Caki2 (cell line): ENCODE measurements around the gene MPDU1. TPM values are rescaled to one million over a fixed set of nuclear protein-coding genes. Genes with fewer than 3 reads are reported as not detected.

Source experiments
- DNase-seq: peaks from one replicate; pipeline ENCODE4 v3.0.0-alpha.2; 2015; ENCODE audit warnings: low read depth
- in situ Hi-C: cut with HindIII; loops from 2 replicates; pipeline ENCODE4 v1.10.0; 2016; ENCODE audit warnings: low sequenced_read_pairs, low pct_unique_long_range_greater_than_20kb, mixed read lengths
- total RNA-seq: library from RNA; depleted of rRNA; stranded (reverse); fragments of >200 nt; shearing (Covaris generic); gene quantifications from 2 replicates; pipeline ENCODE4 v1.2.3, GENCODE V29; 2014; ENCODE audit warnings: low replicate concordance; rRNA removed

The MPDU1 gene
- total RNA-seq, result 96.4 and 130 TPM in 2 replicates

DNA sequence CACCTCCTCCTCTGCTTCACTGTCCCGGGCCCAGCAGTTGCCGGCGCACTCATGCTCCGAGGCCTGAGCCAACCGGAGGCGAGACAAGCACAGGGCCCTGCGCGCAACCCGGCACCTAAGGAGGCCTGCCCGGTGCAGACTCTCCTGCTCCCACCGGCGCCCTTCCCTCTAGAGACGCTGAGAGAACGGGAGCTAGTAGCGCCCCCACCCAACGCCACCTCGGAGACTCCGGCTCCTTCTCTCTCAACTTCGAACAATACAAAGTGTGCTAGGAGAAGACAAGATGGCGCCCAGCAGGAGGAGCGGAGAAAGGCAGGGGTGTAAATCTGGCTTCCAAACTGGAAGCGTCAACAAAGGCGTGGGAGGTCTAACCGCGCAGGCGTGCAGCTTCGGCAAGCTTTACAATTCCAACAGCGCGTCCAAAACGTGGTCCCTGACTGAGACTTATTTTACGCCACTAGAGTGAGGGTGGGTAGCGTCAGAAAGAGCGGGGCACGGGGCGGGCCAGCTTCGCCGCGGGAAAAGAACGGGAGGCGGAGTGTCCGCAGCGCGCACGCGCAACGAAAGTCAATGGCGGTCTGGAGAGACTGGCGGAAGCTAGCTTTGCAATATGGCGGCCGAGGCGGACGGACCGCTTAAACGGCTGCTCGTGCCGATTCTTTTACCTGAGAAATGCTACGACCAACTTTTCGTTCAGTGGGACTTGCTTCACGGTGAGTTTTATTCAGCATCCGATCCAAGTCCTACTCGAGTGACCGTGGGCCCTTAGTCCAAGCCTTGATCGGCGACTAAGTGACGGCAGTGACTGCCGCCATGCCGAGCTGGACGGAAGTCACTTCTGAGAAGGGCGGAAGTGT is at the start of gene MPDU1:
Gene MPDU1, plus strand, starts transcription at position 600 of the 857 bp plus-strand sequence. Its CDS starts 11 bp downstream, at position 611.
- DNase-seq, result peak; percentile 94
- in situ Hi-C loops, result no loop called here

DNA sequence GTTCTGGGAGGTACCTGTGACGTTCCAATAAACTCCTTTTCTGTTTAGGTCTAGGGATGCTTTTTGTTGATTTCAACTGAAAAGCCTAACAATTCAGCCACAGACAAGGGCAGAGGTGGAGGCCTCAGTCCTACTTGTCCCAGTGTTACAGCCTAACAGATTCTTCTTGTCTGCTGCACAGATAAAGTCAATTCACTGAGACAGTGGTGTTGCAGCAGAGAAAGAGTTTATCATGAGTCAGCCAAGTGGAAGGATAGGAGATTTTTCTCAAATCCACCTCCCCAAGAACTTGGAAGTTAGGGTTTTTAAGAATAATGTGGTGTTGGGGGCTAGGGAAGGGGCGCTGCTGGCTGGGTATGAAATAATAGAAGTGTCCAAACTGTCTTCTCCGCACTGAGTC is 45.6 kb upstream of the MPDU1 start:
- in situ Hi-C loops, result no loop called here
- no peak for DNase-seq

DNA sequence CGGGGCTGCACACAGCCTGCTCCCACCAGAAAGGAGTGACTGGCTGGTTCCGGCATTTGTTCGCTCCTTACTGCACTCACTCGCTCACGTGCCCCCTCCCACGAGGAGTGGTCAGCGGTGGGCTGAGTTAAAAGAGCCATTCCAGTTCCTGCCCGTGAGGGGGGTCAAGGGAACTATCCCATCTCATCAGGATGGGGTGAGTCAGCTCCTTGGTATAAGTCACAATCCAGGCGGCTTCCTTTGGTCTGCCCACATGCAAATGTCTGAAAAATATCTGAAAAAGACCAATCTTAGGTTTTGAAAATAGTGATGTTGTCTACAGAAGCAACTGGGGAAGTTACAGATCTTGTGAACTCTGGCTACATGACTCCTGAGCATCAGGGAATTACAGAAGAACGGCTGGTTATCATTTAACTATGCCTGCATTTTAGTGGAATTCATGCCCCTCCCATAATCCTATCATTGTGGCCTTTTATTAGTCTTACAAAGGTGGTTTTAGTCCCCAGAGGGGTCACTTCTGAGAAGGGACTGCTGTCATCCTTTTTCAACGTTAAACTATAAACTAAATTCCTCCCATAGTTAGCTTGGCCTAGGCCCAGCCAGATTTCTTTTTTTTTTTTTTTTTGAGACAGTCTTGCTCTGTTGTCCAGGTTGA is 44.6 kb upstream of the MPDU1 start:
- no peak for DNase-seq
- in situ Hi-C loops, result no loop called here

DNA sequence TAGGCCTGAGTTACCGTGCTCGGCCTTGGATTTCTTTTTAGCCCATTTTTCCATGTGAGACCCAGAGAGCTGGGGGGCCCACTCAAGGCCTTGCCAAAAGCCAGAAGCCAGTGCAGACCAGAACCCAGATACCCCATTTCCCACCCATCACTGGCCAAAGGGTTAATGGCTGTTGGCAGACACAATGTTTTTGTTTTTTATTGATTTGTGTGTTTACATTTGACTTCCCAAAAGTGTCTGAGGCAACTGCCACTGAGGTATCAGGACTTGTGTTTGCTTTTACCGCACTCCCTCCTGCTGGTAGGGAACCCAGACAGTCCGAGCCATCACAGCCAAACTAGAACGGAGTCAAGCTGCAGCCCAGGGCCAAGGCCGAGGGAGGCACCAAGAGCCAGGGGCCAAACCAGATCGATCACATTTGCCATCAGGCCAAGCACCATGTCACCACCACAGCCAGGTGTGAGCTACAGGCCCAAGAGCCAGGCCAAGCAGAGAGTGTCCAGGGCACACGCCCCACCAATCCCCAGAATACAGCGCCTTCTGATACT is 42.5 kb upstream of the MPDU1 start:
- no peak for DNase-seq

DNA sequence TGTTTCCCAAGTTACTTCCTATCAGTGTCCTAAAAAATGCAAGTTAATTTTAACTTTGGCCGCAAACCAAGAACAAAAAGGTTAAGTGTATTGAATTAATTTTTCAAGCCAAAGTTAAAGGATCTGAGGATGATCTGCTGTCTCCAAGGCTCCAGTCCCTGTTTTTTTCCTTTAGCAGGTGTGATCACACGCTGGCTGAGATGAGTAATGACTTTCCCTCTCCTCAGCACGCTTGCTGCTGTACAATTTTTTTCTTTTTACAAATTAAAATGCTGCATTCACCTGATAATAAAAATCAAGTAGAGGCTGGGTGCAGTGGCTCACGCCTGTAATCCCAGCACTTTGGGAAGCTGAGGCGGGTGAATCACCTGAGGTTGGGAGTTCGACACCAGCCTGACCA is 38.7 kb upstream of the MPDU1 start:
- in situ Hi-C loops, result no loop called here
- no peak for DNase-seq

More for the DNA sequence above, 42.5 kb upstream of the MPDU1 start:
- in situ Hi-C loops, result no loop called here

DNA sequence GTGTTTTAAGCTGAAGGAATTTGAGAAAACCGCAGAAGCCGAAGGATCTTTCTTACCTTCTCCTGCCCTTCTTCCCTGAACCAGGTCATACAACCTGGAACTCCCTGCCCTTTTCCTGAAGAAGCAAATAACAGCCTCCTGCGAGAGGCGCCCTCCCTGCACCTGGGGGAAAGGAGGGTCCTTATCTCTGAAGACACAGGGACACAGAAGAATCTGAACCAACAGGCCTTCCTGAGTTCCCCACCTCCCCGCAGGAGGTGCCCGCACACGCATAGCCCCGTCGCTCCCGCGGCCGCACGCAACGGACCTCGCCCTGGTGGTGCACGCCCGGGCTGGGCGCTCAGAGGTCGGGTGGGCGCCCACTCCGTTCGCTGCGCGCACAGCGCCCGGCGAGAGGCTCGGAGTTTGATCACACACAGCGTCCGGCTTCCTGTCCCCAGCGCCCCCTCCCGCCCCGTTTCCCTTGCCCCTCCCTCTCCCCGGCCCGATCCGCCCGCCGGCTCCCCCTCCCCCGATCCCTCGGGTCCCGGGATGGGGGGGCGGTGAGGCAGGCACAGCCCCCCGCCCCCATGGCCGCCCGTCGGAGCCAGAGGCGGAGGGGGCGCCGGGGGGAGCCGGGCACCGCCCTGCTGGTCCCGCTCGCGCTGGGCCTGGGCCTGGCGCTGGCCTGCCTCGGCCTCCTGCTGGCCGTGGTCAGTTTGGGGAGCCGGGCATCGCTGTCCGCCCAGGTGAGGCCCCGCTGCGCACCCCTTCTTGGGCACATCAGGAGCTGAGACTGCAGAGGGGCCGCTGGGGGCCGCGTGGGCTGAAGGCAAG is 34.9 kb upstream of the MPDU1 start, which contains the start of gene TNFSF12:
Gene TNFSF12, plus strand, starts transcription at position 474 of the 816 bp plus-strand sequence. Its CDS starts 96 bp downstream, at position 570.
- no peak for DNase-seq
- in situ Hi-C loops, result no loop called here

DNA sequence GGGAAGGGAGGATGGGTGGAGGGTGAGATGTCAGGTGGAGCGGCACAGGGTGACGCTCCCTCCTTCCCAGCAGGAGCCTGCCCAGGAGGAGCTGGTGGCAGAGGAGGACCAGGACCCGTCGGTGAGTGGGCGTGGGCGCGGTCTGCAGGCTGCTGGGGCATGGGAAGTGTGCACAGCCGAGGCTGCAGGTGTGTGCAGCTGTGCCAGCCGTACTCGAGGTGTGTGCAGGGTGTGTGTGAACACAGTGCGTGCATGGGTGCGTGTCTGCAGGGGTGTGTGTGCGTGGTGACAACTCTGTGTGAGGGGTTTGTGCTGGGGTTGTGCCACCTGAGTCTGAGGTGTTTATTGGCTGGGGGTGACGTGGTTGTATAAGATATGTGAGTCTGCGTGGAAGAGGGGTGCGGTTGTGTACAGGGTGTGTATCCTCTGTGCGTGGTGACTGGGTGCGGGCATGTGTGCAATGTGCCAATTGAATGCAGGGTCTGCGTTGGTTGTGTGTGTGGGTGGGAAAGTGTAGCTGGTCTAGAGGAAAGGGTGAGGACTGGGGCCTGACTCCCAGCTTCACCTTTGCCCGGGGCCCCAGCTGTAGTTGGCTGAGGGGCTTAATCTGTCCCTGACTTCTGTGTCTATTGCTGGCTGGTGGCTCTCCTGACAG is 34.1 kb upstream of the MPDU1 start:
- in situ Hi-C loops, result no loop called here
- DNase-seq, result no peak

DNA sequence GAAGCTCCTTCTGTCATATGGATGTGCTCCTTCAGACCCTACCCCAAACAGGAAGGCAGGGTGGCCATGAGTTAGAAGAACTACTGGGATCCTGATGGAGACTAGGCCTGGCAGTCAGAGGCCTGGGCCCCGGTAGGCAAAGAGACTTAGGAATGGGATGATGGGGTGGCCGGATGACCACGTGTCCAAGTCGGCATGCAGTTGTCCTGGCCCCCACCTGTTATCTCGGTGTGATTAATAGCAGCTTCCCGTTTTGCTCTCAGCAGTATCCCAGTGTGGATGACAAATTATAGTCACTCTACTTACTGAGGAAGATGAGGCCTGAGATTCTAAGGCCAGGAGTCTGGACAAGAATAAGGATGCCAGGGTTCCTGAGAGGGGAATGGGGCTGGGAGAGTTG is 33.3 kb upstream of the MPDU1 start:
- DNase-seq, result no peak
- in situ Hi-C loops, result no loop called here

DNA sequence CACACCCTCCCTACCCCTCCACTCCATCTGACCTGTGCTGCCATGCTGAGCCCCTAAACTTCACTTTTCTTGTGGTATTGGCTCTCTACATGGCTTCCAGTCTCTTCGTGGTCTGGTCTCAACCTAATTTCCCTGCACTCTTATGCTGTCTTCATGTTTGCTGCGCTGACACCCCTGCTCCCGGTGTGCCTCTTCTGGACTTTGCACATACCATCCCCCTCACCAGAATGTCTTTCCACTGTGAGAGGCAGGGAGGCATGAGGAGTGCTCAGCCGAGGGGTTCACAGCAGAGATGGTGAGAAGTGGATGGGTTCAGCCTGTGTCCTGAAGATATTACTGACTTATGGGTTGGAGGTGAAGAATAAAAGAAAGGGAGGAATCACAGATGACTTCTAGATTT is 32.3 kb upstream of the MPDU1 start:
- in situ Hi-C loops, result no loop called here
- no peak for DNase-seq

DNA sequence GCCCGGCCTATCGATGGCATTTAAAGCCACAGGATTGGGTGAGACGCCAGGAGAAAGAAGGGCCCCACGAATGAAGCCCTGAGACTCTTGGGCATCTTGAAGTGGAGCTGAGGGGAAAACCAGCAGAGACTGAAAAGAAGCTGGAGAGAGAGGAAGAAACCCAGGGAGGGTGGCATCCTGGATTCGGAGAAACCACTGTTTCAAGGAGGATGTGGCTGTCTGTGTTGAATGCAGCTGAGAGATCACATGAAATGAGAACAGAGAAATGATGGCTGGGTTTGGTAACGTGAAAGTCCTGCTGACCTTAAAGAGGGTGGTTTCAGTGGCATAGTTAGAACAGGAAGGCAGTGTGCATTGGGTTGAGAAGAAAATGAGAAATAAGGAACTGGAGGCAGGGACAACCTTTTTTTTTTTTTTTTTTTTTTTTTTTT is 31.0 kb upstream of the MPDU1 start:
- in situ Hi-C loops, result no loop called here
- no peak for DNase-seq

DNA sequence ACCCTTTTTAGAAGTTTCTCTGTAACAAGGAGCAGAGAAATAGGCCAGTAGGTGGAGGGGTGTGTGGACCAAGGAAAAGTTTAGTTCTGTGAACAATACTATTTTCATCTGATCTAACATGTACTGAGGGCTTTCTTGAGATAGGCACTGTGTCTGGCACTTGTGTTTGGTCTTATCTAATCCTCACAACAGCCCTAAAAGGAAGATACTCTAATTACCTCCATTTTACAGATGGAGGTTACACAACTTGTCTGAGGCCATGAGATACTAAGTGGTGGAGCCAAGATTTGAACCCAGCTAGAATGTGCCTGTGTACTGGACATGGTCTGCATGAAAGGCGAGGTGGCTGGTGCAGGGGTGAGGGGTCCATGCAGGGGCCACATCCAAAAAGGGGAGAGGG is 30.3 kb upstream of the MPDU1 start:
- no peak for DNase-seq
- in situ Hi-C loops, result no loop called here

DNA sequence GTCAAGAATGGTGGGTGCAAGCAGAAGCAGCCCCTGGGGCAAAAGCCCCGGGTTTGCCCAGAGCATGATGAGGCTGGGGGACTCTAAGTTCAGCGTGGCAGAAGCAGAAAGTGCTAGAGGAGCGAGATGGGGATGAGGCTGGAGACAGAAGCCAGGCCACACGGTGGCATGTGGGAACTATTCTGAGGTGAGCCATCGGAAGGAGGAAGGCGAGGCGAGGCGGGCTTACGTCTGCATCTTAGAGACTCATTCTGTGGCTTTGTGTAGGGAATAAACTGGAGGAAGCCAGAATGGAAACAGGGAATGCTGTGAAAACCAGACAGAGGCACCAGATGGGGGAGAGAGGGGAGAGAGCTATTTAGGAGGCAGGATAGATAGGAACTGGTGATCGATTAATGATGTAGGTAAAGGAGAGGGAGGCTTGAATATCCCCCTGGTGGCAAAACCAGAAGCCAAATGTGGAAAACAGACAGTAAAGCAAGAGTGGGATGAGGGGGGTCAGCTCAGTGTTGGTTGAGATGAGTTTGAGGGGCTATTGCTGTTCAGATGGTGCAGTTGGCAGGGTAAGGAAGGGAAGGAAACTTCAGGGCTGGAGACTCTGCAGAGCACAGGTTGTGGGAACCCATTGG is 28.2 kb upstream of the MPDU1 start:
- DNase-seq, result no peak
- in situ Hi-C loops, result no loop called here

DNA sequence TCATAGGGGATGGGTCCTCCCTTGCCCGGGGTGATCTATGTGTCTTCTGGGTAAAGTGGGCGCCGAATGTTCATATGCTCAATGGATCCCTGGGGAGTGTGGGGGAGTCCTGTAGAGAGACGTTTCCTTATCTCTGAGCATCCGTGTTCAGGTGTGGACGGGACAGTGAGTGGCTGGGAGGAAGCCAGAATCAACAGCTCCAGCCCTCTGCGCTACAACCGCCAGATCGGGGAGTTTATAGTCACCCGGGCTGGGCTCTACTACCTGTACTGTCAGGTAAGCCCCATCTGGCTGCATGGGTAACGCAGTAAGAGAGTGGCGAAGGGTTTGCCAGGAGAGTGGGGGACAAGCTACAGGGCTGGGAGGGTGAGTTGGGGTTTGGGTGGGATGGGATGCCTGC is 27.0 kb upstream of the MPDU1 start:
- in situ Hi-C loops, result no loop called here
- DNase-seq, result no peak

DNA sequence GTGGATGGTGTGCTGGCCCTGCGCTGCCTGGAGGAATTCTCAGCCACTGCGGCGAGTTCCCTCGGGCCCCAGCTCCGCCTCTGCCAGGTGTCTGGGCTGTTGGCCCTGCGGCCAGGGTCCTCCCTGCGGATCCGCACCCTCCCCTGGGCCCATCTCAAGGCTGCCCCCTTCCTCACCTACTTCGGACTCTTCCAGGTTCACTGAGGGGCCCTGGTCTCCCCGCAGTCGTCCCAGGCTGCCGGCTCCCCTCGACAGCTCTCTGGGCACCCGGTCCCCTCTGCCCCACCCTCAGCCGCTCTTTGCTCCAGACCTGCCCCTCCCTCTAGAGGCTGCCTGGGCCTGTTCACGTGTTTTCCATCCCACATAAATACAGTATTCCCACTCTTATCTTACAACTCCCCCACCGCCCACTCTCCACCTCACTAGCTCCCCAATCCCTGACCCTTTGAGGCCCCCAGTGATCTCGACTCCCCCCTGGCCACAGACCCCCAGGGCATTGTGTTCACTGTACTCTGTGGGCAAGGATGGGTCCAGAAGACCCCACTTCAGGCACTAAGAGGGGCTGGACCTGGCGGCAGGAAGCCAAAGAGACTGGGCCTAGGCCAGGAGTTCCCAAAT is 26.4 kb upstream of the MPDU1 start:
- no peak for DNase-seq
- in situ Hi-C loops, result no loop called here

DNA sequence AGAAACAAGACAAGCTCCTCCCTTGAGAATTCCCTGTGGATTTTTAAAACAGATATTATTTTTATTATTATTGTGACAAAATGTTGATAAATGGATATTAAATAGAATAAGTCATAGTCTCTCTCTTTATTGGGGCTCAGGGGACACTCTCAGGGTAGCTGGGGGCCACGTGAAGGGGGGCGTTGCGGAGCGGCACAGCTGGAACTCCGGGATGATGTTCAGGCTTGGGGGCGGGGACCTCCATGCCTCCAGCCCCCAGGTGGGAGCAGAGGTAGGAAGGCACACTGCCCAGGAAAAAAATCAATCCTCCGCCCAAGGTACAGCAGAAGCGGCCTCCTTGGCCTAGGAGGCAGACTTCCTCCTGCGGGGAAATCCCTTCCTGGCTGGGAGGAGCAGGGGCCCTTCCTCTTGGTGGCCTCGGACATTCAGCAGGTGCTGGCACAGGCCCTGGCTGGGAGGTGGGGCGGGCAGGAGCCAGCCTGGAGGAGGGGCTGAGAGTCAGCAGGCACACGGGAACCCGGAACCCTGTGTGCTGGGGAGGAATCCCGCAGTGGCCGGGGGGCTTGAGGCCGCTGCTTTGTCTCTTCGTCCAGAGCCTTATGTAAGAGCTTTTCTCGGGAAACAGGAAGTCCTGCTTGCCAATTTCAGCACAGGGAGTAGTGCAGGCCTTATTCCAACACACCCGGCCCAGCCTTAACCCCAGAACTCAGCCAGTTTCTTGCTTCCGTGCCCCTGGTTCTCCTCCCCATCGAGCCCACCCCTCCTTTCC is 25.7 kb upstream of the MPDU1 start:
- in situ Hi-C loops, result no loop called here
- peak; percentile 59 for DNase-seq

DNA sequence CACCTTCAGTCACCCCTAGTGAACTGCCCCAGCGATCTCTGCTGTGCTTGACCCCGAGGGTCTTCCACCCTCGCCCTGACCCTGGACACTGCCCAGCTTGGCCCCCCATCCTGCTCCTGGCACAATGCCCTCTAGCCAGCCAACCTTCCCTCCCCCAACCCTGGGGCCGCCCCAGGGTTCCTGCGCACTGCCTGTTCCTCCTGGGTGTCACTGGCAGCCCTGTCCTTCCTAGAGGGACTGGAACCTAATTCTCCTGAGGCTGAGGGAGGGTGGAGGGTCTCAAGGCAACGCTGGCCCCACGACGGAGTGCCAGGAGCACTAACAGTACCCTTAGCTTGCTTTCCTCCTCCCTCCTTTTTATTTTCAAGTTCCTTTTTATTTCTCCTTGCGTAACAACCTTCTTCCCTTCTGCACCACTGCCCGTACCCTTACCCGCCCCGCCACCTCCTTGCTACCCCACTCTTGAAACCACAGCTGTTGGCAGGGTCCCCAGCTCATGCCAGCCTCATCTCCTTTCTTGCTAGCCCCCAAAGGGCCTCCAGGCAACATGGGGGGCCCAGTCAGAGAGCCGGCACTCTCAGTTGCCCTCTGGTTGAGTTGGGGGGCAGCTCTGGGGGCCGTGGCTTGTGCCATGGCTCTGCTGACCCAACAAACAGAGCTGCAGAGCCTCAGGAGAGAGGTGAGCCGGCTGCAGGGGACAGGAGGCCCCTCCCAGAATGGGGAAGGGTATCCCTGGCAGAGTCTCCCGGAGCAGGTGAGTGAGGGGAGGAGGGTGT is 24.9 kb upstream of the MPDU1 start, which contains the start of gene TNFSF13:
Gene TNFSF13, plus strand, starts transcription at position 207 of the 776 bp plus-strand sequence. Its CDS starts 290 bp downstream, at position 497.
- in situ Hi-C loops, result no loop called here
- no peak for DNase-seq
